Loucy (cell line): ENCODE results near the gene PLXNA3.
A peak's percentile ranks its signal among the peaks of the same experiment; 100 is the strongest.

Experiments
- H2AFZ ChIP-seq: fragments of 200-600 bp; sonication (generic); 2 replicates; pipeline ENCODE4 v1.6.0; 2016; ENCODE audit warnings: antibody characterized with exemption, mild to moderate bottlenecking, low read length, moderate library complexity
- H3F3A ChIP-seq: fragments of 200-600 bp; 2 replicates; pipeline ENCODE4 v1.6.0; 2016; ENCODE audit warnings: antibody characterized with exemption, low read depth, mild to moderate bottlenecking
- H3K27me3 ChIP-seq: fragments of 200-600 bp; sonication (generic); 2 replicates; pipeline ENCODE4 v1.6.1; 2014; ENCODE audit warnings: low read length, mild to moderate bottlenecking; ENCODE audit not compliant: insufficient read depth, poor library complexity, severe bottlenecking
- H3K36me3 ChIP-seq: fragments of 200-600 bp; sonication (generic); 2 replicates; pipeline ENCODE4 v1.6.1; 2016; ENCODE audit warnings: low read length; ENCODE audit not compliant: insufficient read depth
- H3K4me1 ChIP-seq: fragments of 200-600 bp; sonication (generic); 2 replicates; pipeline ENCODE4 v1.5.1; 2014; ENCODE audit warnings: low read length, mild to moderate bottlenecking; ENCODE audit not compliant: insufficient read depth, poor library complexity, severe bottlenecking
- H3K4me2 ChIP-seq: fragments of 200-600 bp; sonication (generic); 2 replicates; pipeline ENCODE4 v1.6.0; 2014; ENCODE audit warnings: antibody characterized with exemption, low read length, low read depth, mild to moderate bottlenecking; ENCODE audit not compliant: poor library complexity, severe bottlenecking
- H3K4me3 ChIP-seq: fragments of 200-600 bp; sonication (generic); 2 replicates; pipeline ENCODE4 v1.5.1; 2014; ENCODE audit warnings: low read length, mild to moderate bottlenecking, mixed read lengths; ENCODE audit not compliant: poor library complexity, severe bottlenecking
- H3K79me2 ChIP-seq: fragments of 200-600 bp; sonication (generic); 2 replicates; pipeline ENCODE4 v1.6.1; 2014; ENCODE audit warnings: low read length; ENCODE audit not compliant: insufficient read depth
- H3K9ac ChIP-seq: fragments of 200-600 bp; sonication (generic); 2 replicates; pipeline ENCODE4 v1.6.0; 2014; ENCODE audit warnings: mild to moderate bottlenecking, low read depth, low read length, moderate library complexity; ENCODE audit not compliant: poor library complexity, severe bottlenecking
- H3K9me2 ChIP-seq: fragments of 200-600 bp; sonication (generic); replicated peaks from 2 replicates; pipeline ENCODE4 v1.6.1; 2016; ENCODE audit warnings: low read depth, low read length, mixed read lengths
- H3K9me3 ChIP-seq: fragments of 200-600 bp; sonication (generic); 2 replicates; pipeline ENCODE4 v1.6.1; 2014; ENCODE audit warnings: mild to moderate bottlenecking, antibody characterized with exemption, low read length, low read depth; ENCODE audit not compliant: insufficient read depth
- H4K20me1 ChIP-seq: fragments of 200-600 bp; sonication (generic); 2 replicates; pipeline ENCODE4 v1.6.0; 2014; ENCODE audit warnings: antibody characterized with exemption, low read length, mild to moderate bottlenecking; ENCODE audit not compliant: insufficient read depth, poor library complexity, severe bottlenecking
- CTCF ChIP-seq: fragments of 200-600 bp; sonication (generic); conservative IDR thresholded peaks from 2 replicates; pipeline ENCODE4 v1.5.1; 2014; ENCODE audit warnings: mild to moderate bottlenecking, antibody characterized with exemption, low read length
- EZH2phosphoT487 ChIP-seq: fragments of 200-600 bp; IDR thresholded peaks from 2 replicates; pipeline ENCODE4 v1.6.1; 2018; ENCODE audit warnings: antibody characterized with exemption, mild to moderate bottlenecking, moderate library complexity, borderline replicate concordance

PLXNA3 gene

GRCh38 chrX:154485150-154486051 is 27.3 kb downstream of the PLXNA3 start:
- peak overlapping the region; percentile 79 for H3K4me3 ChIP-seq
- no peaks in the 10 kb centered on the region for H3K27me3 ChIP-seq
- no peaks in the 10 kb centered on the region for H3K9me2 ChIP-seq
- H3K9ac ChIP-seq: peak overlapping the region; percentile 85
- H3F3A ChIP-seq: no peaks in the 10 kb centered on the region
- TF ChIP-seq EZH2phosphoT487 (no peak), CTCF (no peak)
- H2AFZ ChIP-seq: no peak overlapping the region
- H3K4me1 ChIP-seq: no peaks in the 10 kb centered on the region
- peak overlapping the region; percentile 85 for H3K4me2 ChIP-seq
- H3K9me3 ChIP-seq: no peaks in the 10 kb centered on the region
- H3K79me2 ChIP-seq: peaks cover 44% of the 10 kb centered on the region
- no peaks in the 10 kb centered on the region for H3K36me3 ChIP-seq
- peaks cover 5% of the 10 kb centered on the region for H4K20me1 ChIP-seq

GRCh38 chrX:154486052-154486395 is 27.9 kb downstream of the PLXNA3 start:
- no peaks in the 10 kb centered on the region for H3K9me3 ChIP-seq
- H3K9ac ChIP-seq: peak overlapping the region; percentile 85
- no peaks in the 10 kb centered on the region for H3K9me2 ChIP-seq
- no peaks in the 10 kb centered on the region for H3K27me3 ChIP-seq
- H3K4me3 ChIP-seq: peak overlapping the region; percentile 79
- H3K79me2 ChIP-seq: peaks cover 44% of the 10 kb centered on the region
- H3F3A ChIP-seq: no peaks in the 10 kb centered on the region
- H3K4me1 ChIP-seq: no peaks in the 10 kb centered on the region
- H2AFZ ChIP-seq: no peak overlapping the region; the same call in 1 of the 2 replicates
- peak overlapping the region; percentile 85 for H3K4me2 ChIP-seq
- H3K36me3 ChIP-seq: no peaks in the 10 kb centered on the region
- peaks cover 5% of the 10 kb centered on the region for H4K20me1 ChIP-seq
- TF ChIP-seq CTCF (no peak), EZH2phosphoT487 (no peak)

GRCh38 chrX:154486396-154487207 is 28.5 kb downstream of the PLXNA3 start, which contains the start of gene UBL4A:
UBL4A (minus strand) TSS chrX:154486615; CDS start chrX:154486584, 31 bp downstream.
- H3K79me2 ChIP-seq: peaks cover 44% of the 10 kb centered on the region
- no peaks in the 10 kb centered on the region for H3K27me3 ChIP-seq
- peak within 1 kb of the TSS; percentile 79 for H3K4me3 ChIP-seq
- peak within 1 kb of the TSS; percentile 64 for H2AFZ ChIP-seq
- no peaks in the 10 kb centered on the region for H3F3A ChIP-seq
- TF ChIP-seq CTCF (no peak), EZH2phosphoT487 (no peak)
- H3K9me2 ChIP-seq: no peaks in the 10 kb centered on the region
- peak within 1 kb of the TSS; percentile 85 for H3K4me2 ChIP-seq
- peaks cover 5% of the 10 kb centered on the region for H4K20me1 ChIP-seq
- H3K36me3 ChIP-seq: no peaks in the 10 kb centered on the region
- H3K9me3 ChIP-seq: no peaks in the 10 kb centered on the region
- peak within 1 kb of the TSS; percentile 85 for H3K9ac ChIP-seq
- no peaks in the 10 kb centered on the region for H3K4me1 ChIP-seq
